Measurements from ENCODE around the gene TRMO. TPM values are rescaled to one million over a fixed set of nuclear protein-coding genes. Genes with fewer than 3 reads are reported as not detected.

Gene TRMO
- total and polyA plus RNA-seq, 9 of the 15 experiments (the other 6 are each of a cell fraction or from before 2014, with no cell fraction given), result 5.6 to 22.4 (median 16.2) TPM

DNA sequence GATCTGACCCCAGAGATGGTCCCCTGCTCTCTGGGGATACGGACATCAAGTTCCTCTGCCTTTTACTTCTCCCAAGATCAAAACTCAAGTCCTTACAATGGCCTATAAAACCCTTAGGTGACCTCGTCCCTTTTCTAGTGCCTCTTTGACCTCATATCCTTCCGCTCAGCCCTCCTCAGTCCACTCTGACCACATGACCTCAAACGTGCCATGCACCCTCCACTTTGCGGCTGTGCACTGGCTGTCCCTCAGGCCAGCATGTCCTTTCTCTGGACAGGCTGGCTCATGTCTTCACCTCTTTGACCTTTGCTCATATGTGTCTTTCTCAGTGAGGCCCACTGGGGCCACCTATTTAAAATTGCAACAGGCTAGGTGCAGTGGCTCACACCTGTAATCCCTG is 14.7 kb downstream of the TRMO start:
- no peaks in the 10 kb centered on the region for H3K9me1 ChIP-seq (ENCODE audit: control insufficient read depth, insufficient read depth, low read length)
- no peaks in the 10 kb centered on the region for H3K27me3 ChIP-seq (ENCODE audit: control insufficient read depth in 2 of 2, insufficient read depth in 2 of 2, low read length in 2 of 2)
- intact Hi-C loops (cut with micrococcal nuclease) (no loop called here), in situ Hi-C loops (cut with MboI) (loop anchor here (25.0 kb wide), 2 partner anchors 355 to 880 kb away; partner anchors contain the start of genes ANKS6 and TBC1D2)
- no peak overlapping the region for H3K9ac ChIP-seq (ENCODE audit: insufficient read depth in 1 of 2, low read depth in 2 of 2, low read length in 2 of 2)
- CTCF ChIA-PET (ENCODE audit: low intra/inter-chr PET ratio), result no interaction called here
- no peak for DNase-seq (ENCODE audit: extremely low read depth in 1 of 4, low spot score in 3 of 4)
- H3K4me2 ChIP-seq (ENCODE audit: insufficient read depth, low read length), result no peak overlapping the region
- peaks cover 61% of the 10 kb centered on the region for H3K36me3 ChIP-seq (ENCODE audit: control insufficient read depth, insufficient read depth, low read length)
- no peak overlapping the region for H3K27ac ChIP-seq (ENCODE audit: extremely low read depth, low read depth, low read length)
- no peak overlapping the region for H2AFZ ChIP-seq (ENCODE audit: low read depth, low read length)
- H3K4me3 ChIP-seq, result no peak overlapping the region
- TF ChIP-seq CREB3 (tag; conservative IDR thresholded peaks at IDR 0.05; ENCODE audit: low read depth), result no peak
- TF ChIP-seq POLR2AphosphoS5 (IDR thresholded peaks at IDR 0.05; ENCODE audit: control insufficient read depth, insufficient read depth, low read depth, low read length), result no peak
- no peak for TF ChIP-seq MAFF (IDR thresholded peaks at IDR 0.05; ENCODE audit: low read length)
- no peak for TF ChIP-seq ARID2 (IDR thresholded peaks at IDR 0.05)
- TF ChIP-seq ARID3A (IDR thresholded peaks at IDR 0.05; ENCODE audit: borderline replicate concordance, low read depth, low read length), result no peak
- no peak for TF ChIP-seq ZNF668 (CRISPR knock-in tag; IDR thresholded peaks at IDR 0.05)
- no peak for TF ChIP-seq ZEB2 (IDR thresholded peaks at IDR 0.05)
- no peak for TF ChIP-seq PRPF4 (IDR thresholded peaks at IDR 0.05; ENCODE audit: insufficient read depth, low read depth, low read length, poor library complexity, severe bottlenecking)
- TF ChIP-seq CTBP1 (IDR thresholded peaks at IDR 0.05; ENCODE audit: borderline replicate concordance), result no peak
- TF ChIP-seq ZNF398 (CRISPR knock-in tag; IDR thresholded peaks at IDR 0.05), result no peak
- TF ChIP-seq GATA2 (CRISPR knock-in tag; IDR thresholded peaks at IDR 0.05), result no peak
- no peak for TF ChIP-seq ZFP91 (CRISPR knock-in tag; IDR thresholded peaks at IDR 0.05)
- no peaks in the 10 kb centered on the region; a peak in 2 of 5 replicates for H3K4me1 ChIP-seq (replicated peaks in 1 of 2; ENCODE audit: control insufficient read depth in 2 of 2, insufficient read depth in 2 of 2, low read length in 2 of 2)
- FAIRE-seq, result no peak
- WGBS (ENCODE audit: insufficient coverage, low coverage, missing lambda C conversion rate), result 66% methylated on average over 5 of the region's 5 CpGs
- POLR2A ChIA-PET, result interaction anchor here (1.1 kb wide), 1 partner anchor 13 kb away, joined by 5 read pairs; no protein-coding TSS in a partner anchor
- ATAC-seq, result no peak
- H3K9me3 ChIP-seq (replicated peaks; ENCODE audit: control insufficient read depth, insufficient read depth, low read depth, low read length), result no peaks in the 10 kb centered on the region
- BruUV-seq (replicated peaks), result no TSS peak
- H3K79me2 ChIP-seq (ENCODE audit: control insufficient read depth, insufficient read depth, low read length), result no peaks in the 10 kb centered on the region
- H4K20me1 ChIP-seq (replicated peaks; ENCODE audit: control insufficient read depth, insufficient read depth, low read length), result no peaks in the 10 kb centered on the region
